Measurements from ENCODE around the gene CAMTA2. TPM values are rescaled to one million over a fixed set of nuclear protein-coding genes. Genes with fewer than 3 reads are reported as not detected.

Gene CAMTA2
- total RNA-seq, 2 experiments from 2014 or later, result 9.7 to 44.3 TPM

Small RNAs within 50 kb of the gene (microRNA-seq; reads per million reads assigned to microRNA genes)
- gene MIR6864 (ENCODE audit: borderline replicate concordance) (not detected), gene MIR6865 (ENCODE audit: borderline replicate concordance) (not detected)

Small RNAs within 50 kb of the gene (small RNA-seq; reads per million reads assigned to genes)
- not detected for gene MIR6864
- not detected for gene MIR6865

Other genes with a start within 250 kb of the CAMTA2 start
- gene ZMYND15, start 247.8 kb downstream of the CAMTA2 start, total RNA-seq (2014; rRNA removed; shearing (Covaris generic)), result not detected in 2 replicates
- not detected in 2 replicates for gene ZMYND15, start 247.8 kb downstream of the CAMTA2 start, total RNA-seq (2022)
- not detected in 2 replicates for gene CXCL16, start 247.7 kb downstream of the CAMTA2 start, total RNA-seq (2014; rRNA removed; shearing (Covaris generic))
- not detected in 2 replicates for gene CXCL16, start 247.7 kb downstream of the CAMTA2 start, total RNA-seq (2022)
- gene TM4SF5, start 215.8 kb downstream of the CAMTA2 start, total RNA-seq (2014; rRNA removed; shearing (Covaris generic)), result not detected in 2 replicates
- gene TM4SF5, start 215.8 kb downstream of the CAMTA2 start, total RNA-seq (2022), result not detected in 2 replicates
- not detected in 2 replicates for gene VMO1, start 201.3 kb downstream of the CAMTA2 start, total RNA-seq (2014; rRNA removed; shearing (Covaris generic))
- 0.55 TPM in 1 of 2 replicates, not detected in the other for gene VMO1, start 201.3 kb downstream of the CAMTA2 start, total RNA-seq (2022)
- not detected in 2 replicates for gene GLTPD2, start 198.7 kb downstream of the CAMTA2 start, total RNA-seq (2014; rRNA removed; shearing (Covaris generic))
- gene GLTPD2, start 198.7 kb downstream of the CAMTA2 start, total RNA-seq (2022), result not detected in 2 replicates
- gene PSMB6, start 191.5 kb downstream of the CAMTA2 start, total RNA-seq (2014; rRNA removed; shearing (Covaris generic)), result 144 and 155 TPM in 2 replicates
- gene PSMB6, start 191.5 kb downstream of the CAMTA2 start, total RNA-seq (2022), result 111 and 137 TPM in 2 replicates
- gene PLD2, start 180.5 kb downstream of the CAMTA2 start, total RNA-seq (2014; rRNA removed; shearing (Covaris generic)), result 6.6 and 10.2 TPM in 2 replicates
- gene PLD2, start 180.5 kb downstream of the CAMTA2 start, total RNA-seq (2022), result 13.5 and 18.7 TPM in 2 replicates
- gene MINK1, start 154.3 kb downstream of the CAMTA2 start, total RNA-seq (2014; rRNA removed; shearing (Covaris generic)), result 38.3 and 40.6 TPM in 2 replicates
- gene MINK1, start 154.3 kb downstream of the CAMTA2 start, total RNA-seq (2022), result 61.0 and 62.5 TPM in 2 replicates
- 0.18 and 0.79 TPM in 2 replicates for gene C17orf107, start 88.1 kb downstream of the CAMTA2 start, total RNA-seq (2014; rRNA removed; shearing (Covaris generic))
- 0.76 and 1.1 TPM in 2 replicates for gene C17orf107, start 88.1 kb downstream of the CAMTA2 start, total RNA-seq (2022)
- gene CHRNE, start 84.6 kb downstream of the CAMTA2 start, total RNA-seq (2014; rRNA removed; shearing (Covaris generic)), result 0.32 and 0.59 TPM in 2 replicates
- gene CHRNE, start 84.6 kb downstream of the CAMTA2 start, total RNA-seq (2022), result 0.27 and 0.68 TPM in 2 replicates
- not detected in 2 replicates for gene GP1BA, start 55.4 kb downstream of the CAMTA2 start, total RNA-seq (2014; rRNA removed; shearing (Covaris generic))
- not detected in 2 replicates for gene GP1BA, start 55.4 kb downstream of the CAMTA2 start, total RNA-seq (2022)
- gene SLC25A11, start 47.6 kb downstream of the CAMTA2 start, total RNA-seq (2014; rRNA removed; shearing (Covaris generic)), result 59.6 and 80.6 TPM in 2 replicates
- gene SLC25A11, start 47.6 kb downstream of the CAMTA2 start, total RNA-seq (2022), result 66.8 and 68.2 TPM in 2 replicates
- 31.4 and 46.5 TPM in 2 replicates for gene RNF167, start 47.4 kb downstream of the CAMTA2 start, total RNA-seq (2014; rRNA removed; shearing (Covaris generic))
- gene RNF167, start 47.4 kb downstream of the CAMTA2 start, total RNA-seq (2022), result 120 and 124 TPM in 2 replicates
- gene PFN1, start 39.1 kb downstream of the CAMTA2 start, total RNA-seq (2014; rRNA removed; shearing (Covaris generic)), result 1,053 and 1,272 TPM in 2 replicates
- 950 and 1,053 TPM in 2 replicates for gene PFN1, start 39.1 kb downstream of the CAMTA2 start, total RNA-seq (2022)
- 14.6 and 24.6 TPM in 2 replicates for gene ENO3, start 36.6 kb downstream of the CAMTA2 start, total RNA-seq (2014; rRNA removed; shearing (Covaris generic))
- gene ENO3, start 36.6 kb downstream of the CAMTA2 start, total RNA-seq (2022), result 79.4 and 80.4 TPM in 2 replicates
- 53.2 and 54.4 TPM in 2 replicates for gene SPAG7, start 19.9 kb downstream of the CAMTA2 start, total RNA-seq (2014; rRNA removed; shearing (Covaris generic))
- 58.9 and 67.7 TPM in 2 replicates for gene SPAG7, start 19.9 kb downstream of the CAMTA2 start, total RNA-seq (2022)
- not detected in 2 replicates for gene INCA1, start 9.8 kb upstream of the CAMTA2 start, total RNA-seq (2014; rRNA removed; shearing (Covaris generic))
- gene INCA1, start 9.8 kb upstream of the CAMTA2 start, total RNA-seq (2022), result 0.82 and 1.2 TPM in 2 replicates
- gene KIF1C, start 10.3 kb upstream of the CAMTA2 start, total RNA-seq (2014; rRNA removed; shearing (Covaris generic)), result 20.6 and 32.1 TPM in 2 replicates
- gene KIF1C, start 10.3 kb upstream of the CAMTA2 start, total RNA-seq (2022), result 51.1 and 53.7 TPM in 2 replicates
- not detected in 2 replicates for gene SLC52A1, start 47.8 kb upstream of the CAMTA2 start, total RNA-seq (2014; rRNA removed; shearing (Covaris generic))
- gene SLC52A1, start 47.8 kb upstream of the CAMTA2 start, total RNA-seq (2022), result not detected in 2 replicates
- 0.98 and 1.8 TPM in 2 replicates for gene ZFP3, start 90.8 kb upstream of the CAMTA2 start, total RNA-seq (2014; rRNA removed; shearing (Covaris generic))
- 0.34 and 0.65 TPM in 2 replicates for gene ZFP3, start 90.8 kb upstream of the CAMTA2 start, total RNA-seq (2022)
- gene ZNF232, start 124.2 kb upstream of the CAMTA2 start, total RNA-seq (2014; rRNA removed; shearing (Covaris generic)), result 28.3 and 32.0 TPM in 2 replicates
- 20.8 and 21.3 TPM in 2 replicates for gene ZNF232, start 124.2 kb upstream of the CAMTA2 start, total RNA-seq (2022)
- gene USP6, start 128.4 kb upstream of the CAMTA2 start, total RNA-seq (2014; rRNA removed; shearing (Covaris generic)), result 0.03 TPM in 1 of 2 replicates, not detected in the other
- gene USP6, start 128.4 kb upstream of the CAMTA2 start, total RNA-seq (2022), result 0.06 and 0.11 TPM in 2 replicates
- 42.5 and 43.4 TPM in 2 replicates for gene ZNF594, start 204.2 kb upstream of the CAMTA2 start, total RNA-seq (2014; rRNA removed; shearing (Covaris generic))
- gene ZNF594, start 204.2 kb upstream of the CAMTA2 start, total RNA-seq (2022), result 32.1 and 35.2 TPM in 2 replicates
- gene SCIMP, start 247.2 kb upstream of the CAMTA2 start, total RNA-seq (2014; rRNA removed; shearing (Covaris generic)), result 0.88 and 3.0 TPM in 2 replicates
- 0.27 and 0.72 TPM in 2 replicates for gene SCIMP, start 247.2 kb upstream of the CAMTA2 start, total RNA-seq (2022)